PC-3 (cell line): Measurements from ENCODE around the gene TMEM132E. TPM values are rescaled to one million over a fixed set of nuclear protein-coding genes. Genes with fewer than 3 reads are reported as not detected.

Experiments used
- ATAC-seq: fragments of 200-7000 bp; cut with Tn5 transposase; 2 replicates; pipeline ENCODE4 v1.9.1; 2020; ENCODE audit warnings: mild to moderate bottlenecking, moderate library complexity
- BruUV-seq: library from RNA; stranded (reverse); fragments of 400-500 nt; replicated peaks from 2 replicates; lab custom pipeline; 2021; lab: Mats Ljungman, UMichigan
- CTCF ChIA-PET: fragments of 300-600 bp; sonication (Branson Sonifier 250); formaldehyde crosslinking; loops from one replicate; lab custom pipeline; 2022; ENCODE audit warnings: antibody characterized with exemption; lab: Charles Lee
- POLR2A ChIA-PET: fragments of 300-600 bp; sonication (Branson Sonifier 250); formaldehyde crosslinking; loops from one replicate; lab custom pipeline; 2022; ENCODE audit warnings: antibody characterized with exemption; ENCODE audit not compliant: unreplicated experiment; lab: Charles Lee
- DNase-seq: peaks from one replicate; pipeline ENCODE4 v3.0.0-alpha.2; 2015
- H2AFZ ChIP-seq: fragments of 300-600 bp; sonication (generic); 2 replicates; pipeline ENCODE4 v1.6.0; 2016; ENCODE audit warnings: antibody characterized with exemption, low read length
- H3F3A ChIP-seq: fragments of 300-600 bp; sonication (generic); one replicate; pipeline ENCODE4 v1.6.0; 2017; ENCODE audit warnings: antibody characterized with exemption, low read length, control low read depth, mild to moderate bottlenecking; ENCODE audit not compliant: unreplicated experiment
- H3K27ac ChIP-seq: fragments of 300-600 bp; sonication (generic); 2 replicates; pipeline ENCODE4 v1.5.1; 2016; ENCODE audit warnings: mild to moderate bottlenecking, low read length
- H3K27me3 ChIP-seq: fragments of 300-600 bp; sonication (generic); 2 replicates; pipeline ENCODE4 v1.6.1; 2016; ENCODE audit warnings: low read length, mixed read lengths
- H3K36me3 ChIP-seq: fragments of 300-600 bp; sonication (generic); 2 replicates; pipeline ENCODE4 v1.6.1; 2016; ENCODE audit warnings: low read depth, mixed run types, low read length, mixed read lengths
- H3K4me1 ChIP-seq: fragments of 300-600 bp; sonication (generic); 2 replicates; pipeline ENCODE4 v1.5.1; 2016; ENCODE audit warnings: low read length; ENCODE audit not compliant: insufficient read depth
- H3K4me2 ChIP-seq: fragments of 300-600 bp; sonication (generic); 2 replicates; pipeline ENCODE4 v1.6.0; 2016; ENCODE audit warnings: low read length
- H3K4me3 ChIP-seq: fragments of 300-600 bp; sonication (generic); 2 replicates; pipeline ENCODE4 v1.5.1; 2016; ENCODE audit warnings: mild to moderate bottlenecking, low read length, mixed read lengths
- H3K79me2 ChIP-seq: fragments of 300-600 bp; sonication (generic); 2 replicates; pipeline ENCODE4 v1.6.1; 2017; ENCODE audit warnings: low read length, mixed read lengths
- H3K9ac ChIP-seq: fragments of 300-600 bp; sonication (generic); 2 replicates; pipeline ENCODE4 v1.6.0; 2016; ENCODE audit warnings: mild to moderate bottlenecking, low read length
- H3K9me2 ChIP-seq: fragments of 300-600 bp; sonication (generic); replicated peaks from 2 replicates; pipeline ENCODE4 v1.6.1; 2016; ENCODE audit warnings: mixed run types, low read length, mixed read lengths
- H3K9me3 ChIP-seq: fragments of 300-600 bp; sonication (generic); 2 replicates; pipeline ENCODE4 v1.6.1; 2016; ENCODE audit warnings: low read length, mixed read lengths
- H4K20me1 ChIP-seq: fragments of 300-600 bp; sonication (generic); 2 replicates; pipeline ENCODE4 v1.6.1; 2016; ENCODE audit warnings: low read length, mixed read lengths
- EZH2 ChIP-seq: fragments of 300-600 bp; sonication (generic); IDR thresholded peaks from one replicate; pipeline ENCODE4 v1.6.1; 2017; ENCODE audit warnings: antibody characterized with exemption, mild to moderate bottlenecking, low read length; ENCODE audit not compliant: unreplicated experiment
- intact Hi-C: fragments of 100-400 bp; cut with micrococcal nuclease; formaldehyde crosslinking; loops from 2 replicates; pipeline ENCODE4 v1.9.0; 2023
- total RNA-seq: library from RNA; depleted of rRNA; stranded (reverse); fragments of >200 nt; gene quantifications from 2 replicates; pipeline ENCODE4 v1.2.3, GENCODE V29; 2014; rRNA removed

The TMEM132E gene
- total RNA-seq, 1 experiment from 2014 or later = not detected

DNA sequence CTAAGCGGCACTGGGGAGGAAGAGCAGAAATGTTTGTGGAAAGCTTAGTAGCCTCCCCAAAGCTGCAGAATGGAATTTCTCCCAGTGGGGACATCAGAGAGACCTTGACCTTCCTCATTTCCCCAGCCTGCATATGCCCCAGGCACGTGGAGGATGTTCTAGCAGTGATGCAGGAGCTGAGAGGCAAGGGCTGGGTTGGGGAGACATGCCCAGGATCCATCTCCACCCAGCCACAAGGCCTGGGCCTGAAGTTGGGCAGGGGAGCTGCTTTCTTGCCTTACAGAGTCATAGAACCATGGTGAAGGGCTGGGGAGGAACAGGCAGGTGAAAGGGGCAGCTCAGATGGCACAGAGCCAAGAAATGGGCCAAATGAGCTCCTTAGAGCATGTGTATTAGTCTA lies 104.0 kb downstream of the TMEM132E start:
- Histone ChIP-seq H3K36me3 (no peaks in the 10 kb centered on the region), H3K9me3 (no peaks in the 10 kb centered on the region), H3K27ac (no peak overlapping the region), H3K4me2 (no peak overlapping the region), H3K27me3 (no peaks in the 10 kb centered on the region), H4K20me1 (no peaks in the 10 kb centered on the region), H2AFZ (no peak overlapping the region), H3K4me1 (no peaks in the 10 kb centered on the region), H3K9me2 (no peaks in the 10 kb centered on the region), H3K4me3 (no peak overlapping the region), H3K9ac (no peak overlapping the region), H3K79me2 (no peaks in the 10 kb centered on the region), H3F3A (no peaks in the 10 kb centered on the region)
- DNase-seq (no peak), ATAC-seq (no peak)
- TF ChIP-seq EZH2 = no peak
- intact Hi-C loops = no loop called here
- ChIA-PET CTCF (no interaction called here), POLR2A (no interaction called here)
- BruUV-seq = no TSS peak

Other genes with a start within 250 kb of the TMEM132E start
- gene CCL13, start 223.1 kb upstream of the TMEM132E start, total RNA-seq = not detected in 2 replicates
- gene CCL1, start 216.3 kb upstream of the TMEM132E start, total RNA-seq = not detected in 2 replicates